Measurements from ENCODE around the gene RPP25.

RPP25 gene

DNA sequence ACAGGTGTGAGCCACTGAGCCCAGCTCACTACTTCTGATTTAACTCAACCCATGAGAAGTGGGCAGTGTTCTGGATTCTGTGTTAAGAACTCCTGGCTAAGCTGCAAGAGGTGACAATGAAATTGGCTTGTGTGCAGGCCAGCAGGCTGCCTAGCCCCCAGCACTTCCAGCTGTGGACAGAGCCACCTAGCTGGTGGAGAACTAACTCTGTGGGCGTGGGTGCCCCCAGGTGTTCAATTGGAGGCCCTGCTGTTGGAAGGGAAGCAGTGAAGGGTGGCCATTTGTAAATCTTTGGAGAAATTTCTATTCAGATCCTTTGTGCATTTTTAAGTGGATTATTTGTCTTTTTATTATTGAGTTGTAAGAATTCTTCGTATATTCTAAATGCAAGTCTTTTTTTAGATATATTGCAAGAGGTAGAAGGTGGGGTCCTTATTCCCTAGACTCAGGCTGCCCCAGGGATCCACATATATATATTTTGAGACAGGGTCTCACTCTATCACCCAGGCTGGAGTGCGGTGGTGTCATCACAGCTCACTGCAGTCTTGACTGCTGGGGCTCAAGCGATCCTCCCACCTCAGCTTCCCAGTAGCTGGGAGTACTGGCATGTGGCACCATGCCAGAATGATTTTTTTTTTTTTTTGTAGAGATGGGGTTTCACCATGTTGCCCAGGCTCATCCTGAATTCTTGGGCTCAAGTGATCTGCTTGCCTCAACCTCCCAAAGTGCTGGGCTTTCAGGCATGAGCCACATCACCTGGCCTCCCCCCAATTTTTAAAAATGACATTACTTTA, 31.6 kb upstream of the RPP25 start (continued):
- TF ChIP-seq, protein P1, sequence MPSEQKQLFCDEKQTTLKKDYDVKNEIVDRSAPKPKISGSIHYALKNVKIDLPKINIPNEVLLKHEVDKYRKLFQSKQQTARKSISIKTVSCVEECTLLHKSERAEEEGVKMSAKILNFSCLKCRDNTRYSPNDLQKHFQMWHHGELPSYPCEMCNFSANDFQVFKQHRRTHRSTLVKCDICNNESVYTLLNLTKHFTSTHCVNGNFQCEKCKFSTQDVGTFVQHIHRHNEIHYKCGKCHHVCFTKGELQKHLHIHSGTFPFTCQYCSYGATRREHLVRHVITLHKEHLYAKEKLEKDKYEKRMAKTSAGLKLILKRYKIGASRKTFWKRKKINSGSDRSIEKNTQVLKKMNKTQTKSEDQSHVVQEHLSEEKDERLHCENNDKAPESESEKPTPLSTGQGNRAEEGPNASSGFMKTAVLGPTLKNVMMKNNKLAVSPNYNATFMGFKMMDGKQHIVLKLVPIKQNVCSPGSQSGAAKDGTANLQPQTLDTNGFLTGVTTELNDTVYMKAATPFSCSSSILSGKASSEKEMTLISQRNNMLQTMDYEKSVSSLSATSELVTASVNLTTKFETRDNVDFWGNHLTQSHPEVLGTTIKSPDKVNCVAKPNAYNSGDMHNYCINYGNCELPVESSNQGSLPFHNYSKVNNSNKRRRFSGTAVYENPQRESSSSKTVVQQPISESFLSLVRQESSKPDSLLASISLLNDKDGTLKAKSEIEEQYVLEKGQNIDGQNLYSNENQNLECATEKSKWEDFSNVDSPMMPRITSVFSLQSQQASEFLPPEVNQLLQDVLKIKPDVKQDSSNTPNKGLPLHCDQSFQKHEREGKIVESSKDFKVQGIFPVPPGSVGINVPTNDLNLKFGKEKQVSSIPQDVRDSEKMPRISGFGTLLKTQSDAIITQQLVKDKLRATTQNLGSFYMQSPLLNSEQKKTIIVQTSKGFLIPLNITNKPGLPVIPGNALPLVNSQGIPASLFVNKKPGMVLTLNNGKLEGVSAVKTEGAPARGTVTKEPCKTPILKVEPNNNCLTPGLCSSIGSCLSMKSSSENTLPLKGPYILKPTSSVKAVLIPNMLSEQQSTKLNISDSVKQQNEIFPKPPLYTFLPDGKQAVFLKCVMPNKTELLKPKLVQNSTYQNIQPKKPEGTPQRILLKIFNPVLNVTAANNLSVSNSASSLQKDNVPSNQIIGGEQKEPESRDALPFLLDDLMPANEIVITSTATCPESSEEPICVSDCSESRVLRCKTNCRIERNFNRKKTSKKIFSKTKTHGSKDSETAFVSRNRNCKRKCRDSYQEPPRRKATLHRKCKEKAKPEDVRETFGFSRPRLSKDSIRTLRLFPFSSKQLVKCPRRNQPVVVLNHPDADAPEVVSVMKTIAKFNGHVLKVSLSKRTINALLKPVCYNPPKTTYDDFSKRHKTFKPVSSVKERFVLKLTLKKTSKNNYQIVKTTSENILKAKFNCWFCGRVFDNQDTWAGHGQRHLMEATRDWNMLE (tag by site-specific recombination; conservative IDR thresholded peaks at IDR 0.05; ENCODE audit: low read depth), result no peak
- TF ChIP-seq ZNF776 (tag by site-specific recombination; IDR thresholded peaks at IDR 0.05; ENCODE audit: borderline replicate concordance) (no peak), ZNF155 (tag by site-specific recombination; IDR thresholded peaks at IDR 0.05) (no peak), ZNF571 (tag by site-specific recombination; IDR thresholded peaks at IDR 0.05) (no peak), ZNF600 (tag by site-specific recombination; IDR thresholded peaks at IDR 0.05) (no peak), ZNF302 (tag by site-specific recombination; IDR thresholded peaks at IDR 0.05; ENCODE audit: low read depth) (no peak), ZNF274 (IDR thresholded peaks at IDR 0.05; ENCODE audit: low read length) (no peak), ZNF274 (tag by site-specific recombination; IDR thresholded peaks at IDR 0.05; ENCODE audit: borderline replicate concordance) (no peak), ZBTB8A (tag by site-specific recombination; IDR thresholded peaks at IDR 0.05) (no peak), ZNF266 (tag by site-specific recombination; IDR thresholded peaks at IDR 0.05; ENCODE audit: low read depth) (no peak), ZNF311 (tag by site-specific recombination; IDR thresholded peaks at IDR 0.05; ENCODE audit: borderline replicate concordance) (no peak), ZNF157 (tag by site-specific recombination; IDR thresholded peaks at IDR 0.05) (no peak), ZNF221 (tag by site-specific recombination; IDR thresholded peaks at IDR 0.05; ENCODE audit: borderline replicate concordance) (no peak), ZNF701 (tag by site-specific recombination; IDR thresholded peaks at IDR 0.05) (no peak), RBAK (tag by site-specific recombination; IDR thresholded peaks at IDR 0.05) (no peak), ZNF239 (tag by site-specific recombination; IDR thresholded peaks at IDR 0.05) (no peak), ZNF621 (tag by site-specific recombination; IDR thresholded peaks at IDR 0.05) (no peak), ZNF610 (tag by site-specific recombination; IDR thresholded peaks at IDR 0.05; ENCODE audit: borderline replicate concordance) (no peak), ZBTB17 (tag by site-specific recombination; IDR thresholded peaks at IDR 0.05) (no peak), ZNF629 (tag by site-specific recombination; IDR thresholded peaks at IDR 0.05) (no peak), ZIC2 (tag by site-specific recombination; IDR thresholded peaks at IDR 0.05) (peak; percentile 80), ZNF202 (tag by site-specific recombination; IDR thresholded peaks at IDR 0.05; ENCODE audit: borderline replicate concordance) (no peak), ZNF660 (tag by site-specific recombination; IDR thresholded peaks at IDR 0.05) (peak; percentile 88), ZNF10 (tag by site-specific recombination; IDR thresholded peaks at IDR 0.05) (no peak)
- TF ChIP-seq, protein P2, sequence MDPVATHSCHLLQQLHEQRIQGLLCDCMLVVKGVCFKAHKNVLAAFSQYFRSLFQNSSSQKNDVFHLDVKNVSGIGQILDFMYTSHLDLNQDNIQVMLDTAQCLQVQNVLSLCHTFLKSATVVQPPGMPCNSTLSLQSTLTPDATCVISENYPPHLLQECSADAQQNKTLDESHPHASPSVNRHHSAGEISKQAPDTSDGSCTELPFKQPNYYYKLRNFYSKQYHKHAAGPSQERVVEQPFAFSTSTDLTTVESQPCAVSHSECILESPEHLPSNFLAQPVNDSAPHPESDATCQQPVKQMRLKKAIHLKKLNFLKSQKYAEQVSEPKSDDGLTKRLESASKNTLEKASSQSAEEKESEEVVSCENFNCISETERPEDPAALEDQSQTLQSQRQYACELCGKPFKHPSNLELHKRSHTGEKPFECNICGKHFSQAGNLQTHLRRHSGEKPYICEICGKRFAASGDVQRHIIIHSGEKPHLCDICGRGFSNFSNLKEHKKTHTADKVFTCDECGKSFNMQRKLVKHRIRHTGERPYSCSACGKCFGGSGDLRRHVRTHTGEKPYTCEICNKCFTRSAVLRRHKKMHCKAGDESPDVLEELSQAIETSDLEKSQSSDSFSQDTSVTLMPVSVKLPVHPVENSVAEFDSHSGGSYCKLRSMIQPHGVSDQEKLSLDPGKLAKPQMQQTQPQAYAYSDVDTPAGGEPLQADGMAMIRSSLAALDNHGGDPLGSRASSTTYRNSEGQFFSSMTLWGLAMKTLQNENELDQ (tag by site-specific recombination; IDR thresholded peaks at IDR 0.05; ENCODE audit: low read depth), result no peak
- TF ChIP-seq, protein P3, sequence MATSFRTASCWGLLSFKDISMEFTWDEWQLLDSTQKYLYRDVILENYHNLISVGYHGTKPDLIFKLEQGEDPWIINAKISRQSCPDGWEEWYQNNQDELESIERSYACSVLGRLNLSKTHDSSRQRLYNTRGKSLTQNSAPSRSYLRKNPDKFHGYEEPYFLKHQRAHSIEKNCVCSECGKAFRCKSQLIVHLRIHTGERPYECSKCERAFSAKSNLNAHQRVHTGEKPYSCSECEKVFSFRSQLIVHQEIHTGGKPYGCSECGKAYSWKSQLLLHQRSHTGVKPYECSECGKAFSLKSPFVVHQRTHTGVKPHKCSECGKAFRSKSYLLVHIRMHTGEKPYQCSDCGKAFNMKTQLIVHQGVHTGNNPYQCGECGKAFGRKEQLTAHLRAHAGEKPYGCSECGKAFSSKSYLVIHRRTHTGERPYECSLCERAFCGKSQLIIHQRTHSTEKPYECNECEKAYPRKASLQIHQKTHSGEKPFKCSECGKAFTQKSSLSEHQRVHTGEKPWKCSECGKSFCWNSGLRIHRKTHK (tag by site-specific recombination; IDR thresholded peaks at IDR 0.05), result no peak
- TF ChIP-seq, protein P4, sequence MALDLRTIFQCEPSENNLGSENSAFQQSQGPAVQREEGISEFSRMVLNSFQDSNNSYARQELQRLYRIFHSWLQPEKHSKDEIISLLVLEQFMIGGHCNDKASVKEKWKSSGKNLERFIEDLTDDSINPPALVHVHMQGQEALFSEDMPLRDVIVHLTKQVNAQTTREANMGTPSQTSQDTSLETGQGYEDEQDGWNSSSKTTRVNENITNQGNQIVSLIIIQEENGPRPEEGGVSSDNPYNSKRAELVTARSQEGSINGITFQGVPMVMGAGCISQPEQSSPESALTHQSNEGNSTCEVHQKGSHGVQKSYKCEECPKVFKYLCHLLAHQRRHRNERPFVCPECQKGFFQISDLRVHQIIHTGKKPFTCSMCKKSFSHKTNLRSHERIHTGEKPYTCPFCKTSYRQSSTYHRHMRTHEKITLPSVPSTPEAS (tag by site-specific recombination; IDR thresholded peaks at IDR 0.05), result no peak
- TF ChIP-seq, protein P5, sequence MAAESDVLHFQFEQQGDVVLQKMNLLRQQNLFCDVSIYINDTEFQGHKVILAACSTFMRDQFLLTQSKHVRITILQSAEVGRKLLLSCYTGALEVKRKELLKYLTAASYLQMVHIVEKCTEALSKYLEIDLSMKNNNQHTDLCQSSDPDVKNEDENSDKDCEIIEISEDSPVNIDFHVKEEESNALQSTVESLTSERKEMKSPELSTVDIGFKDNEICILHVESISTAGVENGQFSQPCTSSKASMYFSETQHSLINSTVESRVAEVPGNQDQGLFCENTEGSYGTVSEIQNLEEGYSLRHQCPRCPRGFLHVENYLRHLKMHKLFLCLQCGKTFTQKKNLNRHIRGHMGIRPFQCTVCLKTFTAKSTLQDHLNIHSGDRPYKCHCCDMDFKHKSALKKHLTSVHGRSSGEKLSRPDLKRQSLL (tag by site-specific recombination; IDR thresholded peaks at IDR 0.05), result no peak

All from HEK293 (cell line).